OCI-LY3 (cell line): ENCODE measurements around the gene SPNS3.

Experiments used
- H2AFZ ChIP-seq: fragments of 200-600, 300-600 bp; shearing (Covaris generic); 2 replicates; pipeline ENCODE4 v1.6.0; 2014; ENCODE audit warnings: antibody characterized with exemption, low read depth, low read length
- H3K27ac ChIP-seq: fragments of 200-600, 300-600 bp; sonication (generic); 2 replicates; pipeline ENCODE4 v1.5.1; 2014; ENCODE audit warnings: mild to moderate bottlenecking, low read length, moderate library complexity, mixed read lengths
- H3K27me3 ChIP-seq: fragments of 200-600, 300-600 bp; sonication (generic); 2 replicates; pipeline ENCODE4 v1.6.1; 2014; ENCODE audit warnings: low read depth, low read length, mixed read lengths
- H3K36me3 ChIP-seq: fragments of 200-600, 300-600 bp; sonication (generic); replicated peaks from 2 replicates; pipeline ENCODE3; 2014; ENCODE audit warnings: low read depth, low read length, mixed read lengths
- H3K4me1 ChIP-seq: fragments of 300-600, 200-600 bp; sonication (generic); 2 replicates; pipeline ENCODE4 v1.6.1; 2014; ENCODE audit warnings: low read length, mixed read lengths
- H3K4me2 ChIP-seq: fragments of 200-600, 300-600 bp; sonication (generic); 2 replicates; pipeline ENCODE4 v1.6.1; 2014; ENCODE audit warnings: low read length, mixed read lengths
- H3K4me3 ChIP-seq: fragments of 300-600, 200-600 bp; sonication (generic); 2 replicates; pipeline ENCODE4 v1.5.1; 2014; ENCODE audit warnings: antibody characterized with exemption, mild to moderate bottlenecking, low read length, moderate library complexity
- H3K79me2 ChIP-seq: fragments of 300-600, 200-600 bp; shearing (Covaris generic); 2 replicates; pipeline ENCODE4 v1.6.1; 2014; ENCODE audit warnings: mild to moderate bottlenecking, low read length, mixed read lengths
- H3K9ac ChIP-seq: fragments of 300-600, 200-600 bp; shearing (Covaris generic); 2 replicates; pipeline ENCODE4 v1.6.0; 2014; ENCODE audit warnings: mild to moderate bottlenecking, low read length, moderate library complexity
- H3K9me3 ChIP-seq: fragments of 200-600, 300-600 bp; shearing (Covaris generic); 2 replicates; pipeline ENCODE4 v1.6.1; 2014; ENCODE audit warnings: low read length, mixed read lengths; ENCODE audit not compliant: insufficient read depth
- H4K20me1 ChIP-seq: fragments of 200-600, 300-600 bp; sonication (generic); 2 replicates; pipeline ENCODE4 v1.6.1; 2016; ENCODE audit warnings: low read length, mixed read lengths; ENCODE audit not compliant: insufficient read depth
- CTCF ChIP-seq: fragments of 200-600, 300-600 bp; sonication (generic); IDR thresholded peaks from 2 replicates; pipeline ENCODE4 v1.5.1; 2014; ENCODE audit warnings: antibody characterized with exemption, low read length, low read depth
- EZH2phosphoT487 ChIP-seq: fragments of 200-600 bp; shearing (Covaris generic); IDR thresholded peaks from 2 replicates; pipeline ENCODE4 v1.6.1; 2018; ENCODE audit warnings: antibody characterized with exemption, mixed run types, low read depth

The SPNS3 gene

GRCh38 chr17:4407851-4408250, 25.9 kb upstream of the SPNS3 start:
- Histone ChIP-seq H3K4me3 (no peak overlapping the region), H2AFZ (no peak overlapping the region), H3K9ac (no peak overlapping the region), H3K27me3 (no peaks in the 10 kb centered on the region), H3K79me2 (no peaks in the 10 kb centered on the region), H4K20me1 (no peaks in the 10 kb centered on the region), H3K9me3 (no peaks in the 10 kb centered on the region), H3K4me1 (peaks cover 2% of the 10 kb centered on the region), H3K36me3 (no peaks in the 10 kb centered on the region), H3K27ac (no peak overlapping the region), H3K4me2 (no peak overlapping the region)
- TF ChIP-seq CTCF: no peak
- TF ChIP-seq EZH2phosphoT487: no peak

- no peaks in the 10 kb centered on the region for H3K27me3 ChIP-seq
- no peaks in the 10 kb centered on the region for H3K9me3 ChIP-seq
- H3K27ac ChIP-seq: no peak overlapping the region
- H2AFZ ChIP-seq: no peak overlapping the region
- TF ChIP-seq EZH2phosphoT487 (no peak), CTCF (no peak)
- H3K4me2 ChIP-seq: no peak overlapping the region
- H4K20me1 ChIP-seq: no peaks in the 10 kb centered on the region
- peaks cover 5% of the 10 kb centered on the region for H3K4me1 ChIP-seq
- no peak overlapping the region for H3K4me3 ChIP-seq
- H3K79me2 ChIP-seq: no peaks in the 10 kb centered on the region
- no peak overlapping the region for H3K9ac ChIP-seq
- no peaks in the 10 kb centered on the region for H3K36me3 ChIP-seq
These were observed 24.1 kb upstream of the SPNS3 start for GRCh38 chr17:4409659-4410058.

GRCh38 chr17:4411201-4411600, 22.5 kb upstream of the SPNS3 start:
- H3K4me3 ChIP-seq: no peak overlapping the region
- no peaks in the 10 kb centered on the region for H3K9me3 ChIP-seq
- no peak for TF ChIP-seq EZH2phosphoT487
- no peak for TF ChIP-seq CTCF

GRCh38 chr17:4412933-4413831, 20.6 kb upstream of the SPNS3 start:
- Histone ChIP-seq H3K4me2 (peak overlapping the region; percentile 96), H3K9ac (peak overlapping the region; percentile 62), H3K4me1 (peaks cover 5% of the 10 kb centered on the region), H3K36me3 (no peaks in the 10 kb centered on the region), H3K27ac (no peak overlapping the region), H3K27me3 (no peaks in the 10 kb centered on the region), H3K9me3 (no peaks in the 10 kb centered on the region), H3K4me3 (peak overlapping the region; percentile 79), H4K20me1 (no peaks in the 10 kb centered on the region), H2AFZ (peak overlapping the region; percentile 92; the same call in 1 of the 2 replicates), H3K79me2 (no peaks in the 10 kb centered on the region)
- TF ChIP-seq CTCF (peak; percentile 84), EZH2phosphoT487 (no peak)

More at GRCh38 chr17:4411201-4411600, 22.5 kb upstream of the SPNS3 start:
- Histone ChIP-seq H3K9ac (no peak overlapping the region), H2AFZ (no peak overlapping the region), H3K79me2 (no peaks in the 10 kb centered on the region), H3K4me1 (peaks cover 5% of the 10 kb centered on the region), H4K20me1 (no peaks in the 10 kb centered on the region), H3K27ac (no peak overlapping the region), H3K27me3 (no peaks in the 10 kb centered on the region), H3K4me2 (no peak overlapping the region), H3K36me3 (no peaks in the 10 kb centered on the region)
